Activated T-cell treated with anti-CD3 and anti-CD28 coated beads, Interleukin-2, amount 50 U/mL, for 72 hours (primary cell): ENCODE measurements around the gene PDCD2. TPM values are rescaled to one million over a fixed set of nuclear protein-coding genes. Genes with fewer than 3 reads are reported as not detected.
A peak's percentile ranks its signal among the peaks of the same experiment; 100 is the strongest.

Experiments used
- ATAC-seq, 2 donors: fragments of 150-1000 bp; cut with Tn5 transposase; replicated peaks in 1 of 2; 2 replicates each; pipeline ENCODE4 v1.10.0; 2021; ENCODE audit warnings: moderate library complexity in 2 of 2, mild to moderate bottlenecking in 1 of 2
- DNase-seq, 2 donors: peaks; one replicate each; pipeline ENCODE4 v3.0.0; 2021 to 2022; ENCODE audit warnings: mixed read lengths in 1 of 2
- H3K27ac Mint-ChIP-seq: one replicate; pipeline ENCODE4 v1.8.0; 2022; ENCODE audit warnings: mild to moderate bottlenecking, moderate library complexity, mixed read lengths
- H3K27me3 Mint-ChIP-seq: one replicate; pipeline ENCODE4 v1.8.0; 2022; ENCODE audit warnings: low read depth, mixed read lengths
- H3K36me3 Mint-ChIP-seq, 2 donors: one replicate each; pipeline ENCODE4 v1.8.0; 2022; ENCODE audit warnings: mixed read lengths in 2 of 2, mild to moderate bottlenecking in 1 of 2; ENCODE audit not compliant: insufficient read depth in 2 of 2
- H3K4me1 Mint-ChIP-seq: one replicate; pipeline ENCODE4 v1.8.0; 2022; ENCODE audit warnings: low read depth, mixed read lengths
- H3K4me3 Mint-ChIP-seq, 2 donors: one replicate each; pipeline ENCODE4 v1.8.0; 2022; ENCODE audit warnings: mild to moderate bottlenecking in 2 of 2, mixed read lengths in 2 of 2, moderate library complexity in 2 of 2
- H3K9me3 Mint-ChIP-seq, 2 donors: one replicate each; pipeline ENCODE4 v1.8.0; 2022; ENCODE audit warnings: mixed read lengths in 2 of 2
- total RNA-seq, 2 donors: library from RNA; stranded (reverse); gene quantifications; one replicate each; pipeline ENCODE4 v1.2.3, GENCODE V29; 2022

The PDCD2 gene
- total RNA-seq, 2 donors from 2014 or later, result 99.4 to 111 TPM

DNA sequence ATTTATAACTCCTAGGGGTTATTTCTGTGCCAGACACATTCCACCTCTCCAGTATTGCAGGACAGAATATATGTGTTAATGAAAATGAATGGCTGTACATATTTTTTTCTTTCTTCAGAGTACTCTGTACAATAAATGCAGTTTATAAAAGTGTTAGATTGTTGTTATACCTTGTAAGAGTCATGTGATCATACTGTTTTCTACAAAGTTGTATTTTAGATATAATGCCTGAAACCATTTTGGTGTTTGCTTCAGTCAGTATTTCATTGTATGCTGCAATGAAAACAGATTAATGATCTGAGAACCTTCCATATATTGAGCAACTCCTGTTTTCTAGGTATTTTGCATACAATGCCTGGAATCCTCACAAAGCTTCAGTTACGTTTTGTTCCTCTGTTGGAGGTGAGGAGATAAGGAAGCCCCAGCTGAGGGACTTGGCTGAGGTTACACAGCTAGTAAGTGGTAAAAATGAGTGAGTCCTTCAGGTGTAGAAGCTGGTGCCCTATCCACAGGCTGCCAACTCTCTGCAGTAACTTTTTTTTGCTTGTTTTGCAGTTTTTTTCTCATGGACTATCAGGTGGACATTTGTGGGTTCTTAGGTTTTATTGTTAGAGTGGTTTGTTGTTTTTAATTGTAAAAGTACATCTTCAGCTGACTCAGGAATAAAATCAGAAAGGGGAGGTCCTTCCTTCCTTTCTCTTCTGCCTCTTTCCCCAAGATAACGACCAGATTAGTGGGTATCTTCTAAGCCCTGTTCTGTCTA is 11.6 kb downstream of the PDCD2 start:
- Mint-ChIP-seq H3K9me3 (no peaks in the 10 kb centered on the region), H3K27ac (peak overlapping the region; percentile 60), H3K4me3 (no peak overlapping the region), H3K4me1 (no peaks in the 10 kb centered on the region), H3K27me3 (no peaks in the 10 kb centered on the region), H3K36me3 (peaks cover 0 to 14% of the 10 kb centered on the region in 2 donors)
- no peak for ATAC-seq
- DNase-seq, result no peak

DNA sequence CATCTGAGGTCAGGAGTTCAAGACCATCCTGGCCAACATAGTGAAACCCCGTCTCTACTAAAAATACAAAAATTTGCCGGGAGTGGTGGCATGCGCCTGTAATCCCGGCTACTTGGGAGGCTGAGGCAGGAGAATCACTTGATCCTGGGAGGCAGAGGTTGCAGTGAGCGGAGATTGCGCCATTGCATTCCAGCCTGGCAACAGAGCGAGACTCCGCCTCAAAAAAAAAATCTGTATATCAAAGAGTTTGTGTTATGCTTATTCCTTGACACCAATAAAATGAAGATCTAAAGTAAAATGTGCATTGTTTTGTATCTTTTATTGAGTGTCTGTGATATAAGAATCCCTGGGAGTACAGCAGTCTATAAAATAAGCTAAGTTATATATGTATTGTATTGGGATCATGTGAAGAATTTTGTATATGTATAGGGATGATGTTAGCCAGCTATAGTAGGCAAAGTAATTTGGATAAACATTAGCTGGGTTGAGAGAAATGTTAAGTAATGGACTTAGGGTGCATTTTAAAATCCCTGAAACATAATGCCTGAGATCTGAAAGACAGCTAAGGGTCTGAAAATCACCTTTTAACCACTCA is 19.4 kb downstream of the PDCD2 start:
- H3K27ac Mint-ChIP-seq, result peak overlapping the region; percentile 27
- H3K36me3 Mint-ChIP-seq, result peaks cover 8 to 19% of the 10 kb centered on the region in 2 donors
- H3K27me3 Mint-ChIP-seq, result no peaks in the 10 kb centered on the region
- no peak overlapping the region for H3K4me3 Mint-ChIP-seq
- H3K4me1 Mint-ChIP-seq, result peaks cover 9% of the 10 kb centered on the region
- DNase-seq (no peak), ATAC-seq (no peak)
- no peaks in the 10 kb centered on the region for H3K9me3 Mint-ChIP-seq

DNA sequence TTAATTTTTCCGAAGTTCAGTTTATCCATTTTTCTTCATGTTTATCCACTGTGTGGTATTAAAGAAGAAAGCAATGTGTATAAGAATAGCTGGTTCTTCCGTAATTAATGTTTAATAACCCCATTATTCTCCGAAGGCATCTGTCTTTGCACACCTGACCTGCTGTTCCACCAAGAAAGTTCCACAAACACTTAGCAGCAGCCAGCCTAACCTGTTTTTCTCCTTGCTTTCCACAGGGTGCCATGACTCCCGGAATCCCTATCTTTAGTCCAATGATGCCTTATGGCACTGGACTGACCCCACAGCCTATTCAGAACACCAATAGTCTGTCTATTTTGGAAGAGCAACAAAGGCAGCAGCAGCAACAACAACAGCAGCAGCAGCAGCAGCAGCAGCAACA is 22.9 kb downstream of the PDCD2 start:
- Mint-ChIP-seq H3K27ac (no peak overlapping the region), H3K27me3 (no peaks in the 10 kb centered on the region), H3K9me3 (no peaks in the 10 kb centered on the region), H3K36me3 (peaks cover 11 to 18% of the 10 kb centered on the region in 2 donors), H3K4me1 (peaks cover 34% of the 10 kb centered on the region), H3K4me3 (no peak overlapping the region)
- no peak for DNase-seq
- ATAC-seq, result no peak

DNA sequence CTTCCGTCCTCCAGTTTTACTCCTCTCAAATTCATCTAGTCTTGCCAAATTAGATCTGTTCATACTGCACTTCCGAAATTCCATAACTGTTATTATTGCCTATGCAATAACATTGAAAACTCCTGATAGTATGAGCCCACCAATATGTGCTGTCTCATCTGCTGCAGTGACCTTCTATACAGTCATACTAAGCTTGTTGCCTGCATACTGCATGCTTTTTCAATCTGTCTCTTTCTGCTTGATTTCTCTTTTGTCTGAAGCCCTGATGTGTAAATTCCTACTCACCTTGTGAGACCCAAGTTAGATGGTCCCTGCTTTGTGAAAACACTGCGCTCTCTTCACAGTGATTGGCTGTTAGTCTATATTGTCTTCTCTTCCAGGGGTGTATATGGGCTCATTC is 29.1 kb downstream of the PDCD2 start:
- H3K36me3 Mint-ChIP-seq, result peaks cover 3 to 20% of the 10 kb centered on the region in 2 donors
- no peaks in the 10 kb centered on the region for H3K9me3 Mint-ChIP-seq
- H3K4me1 Mint-ChIP-seq, result peaks cover 28% of the 10 kb centered on the region
- ATAC-seq, result no peak
- H3K27ac Mint-ChIP-seq, result no peak overlapping the region
- H3K27me3 Mint-ChIP-seq, result no peaks in the 10 kb centered on the region
- H3K4me3 Mint-ChIP-seq, result no peak overlapping the region
- no peak for DNase-seq

DNA sequence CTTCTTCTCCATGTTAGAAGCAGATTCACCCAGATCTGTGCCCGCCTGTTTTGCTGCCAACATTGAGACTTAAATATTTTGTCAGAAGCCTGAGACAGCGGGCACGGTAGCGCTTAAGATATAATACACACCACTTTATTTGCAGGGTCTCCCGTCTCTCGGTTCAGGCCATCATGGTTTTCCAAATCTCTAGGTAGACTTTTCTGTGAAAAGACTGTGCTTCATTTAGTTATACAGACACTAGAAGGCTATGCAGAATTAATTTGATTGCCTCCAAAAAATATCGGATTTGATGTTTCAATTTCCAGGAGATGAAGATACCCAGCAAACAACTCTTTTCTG is 29.7 kb downstream of the PDCD2 start:
- Mint-ChIP-seq H3K9me3 (no peaks in the 10 kb centered on the region), H3K36me3 (peaks cover 3 to 23% of the 10 kb centered on the region in 2 donors), H3K4me3 (no peak overlapping the region), H3K27me3 (no peaks in the 10 kb centered on the region), H3K4me1 (peaks cover 22% of the 10 kb centered on the region), H3K27ac (no peak overlapping the region)
- ATAC-seq, result no peak
- DNase-seq, result no peak

DNA sequence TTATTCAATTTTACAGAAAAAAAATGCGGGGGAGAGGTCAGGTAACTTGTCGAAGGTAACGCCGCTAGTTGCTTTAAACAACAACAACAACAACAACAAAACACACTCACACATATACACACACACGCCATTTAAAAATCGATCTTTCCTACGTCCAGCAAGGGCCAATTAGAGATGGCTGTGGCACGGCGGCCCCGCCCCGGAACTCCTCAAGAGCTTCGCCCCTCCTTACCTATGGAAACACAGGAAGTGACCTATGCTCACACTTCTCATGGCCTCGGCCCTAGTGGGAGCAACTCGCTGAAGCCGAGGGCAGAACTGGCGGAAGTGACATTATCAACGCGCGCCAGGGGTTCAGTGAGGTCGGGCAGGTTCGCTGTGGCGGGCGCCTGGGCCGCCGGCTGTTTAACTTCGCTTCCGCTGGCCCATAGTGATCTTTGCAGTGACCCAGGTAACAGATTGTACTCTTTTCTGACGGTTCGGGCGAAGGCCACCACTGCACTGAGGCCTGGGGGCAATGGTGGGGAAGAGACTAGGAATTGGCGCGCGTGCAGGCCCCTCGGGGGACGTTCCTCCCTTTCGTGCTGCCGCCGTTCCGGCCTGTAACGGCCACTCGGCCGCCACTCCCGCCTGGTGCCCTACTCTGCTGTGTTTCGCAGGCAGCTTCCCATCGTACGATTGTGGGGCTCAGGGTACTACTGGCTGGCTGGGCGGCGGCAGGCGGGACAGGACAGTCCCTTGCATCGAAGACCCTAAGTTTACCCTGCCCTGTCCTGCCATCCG is 30.2 kb downstream of the PDCD2 start, which contains the start of gene TBP:
TBP (plus strand) TSS at position 357 of the 783 bp plus-strand sequence. CDS start 2,661 bp downstream, outside the sequence.
- peaks cover 22% of the 10 kb centered on the region for H3K4me1 Mint-ChIP-seq
- no peaks in the 10 kb centered on the region for H3K27me3 Mint-ChIP-seq
- peak; percentile 96 to 97 for DNase-seq
- no peak within 1 kb of the TSS for H3K27ac Mint-ChIP-seq
- no peak within 1 kb of the TSS for H3K4me3 Mint-ChIP-seq
- no peaks in the 10 kb centered on the region for H3K9me3 Mint-ChIP-seq
- peaks cover 2 to 22% of the 10 kb centered on the region in 2 donors for H3K36me3 Mint-ChIP-seq
- peak; percentile 96 to 97 for ATAC-seq

DNA sequence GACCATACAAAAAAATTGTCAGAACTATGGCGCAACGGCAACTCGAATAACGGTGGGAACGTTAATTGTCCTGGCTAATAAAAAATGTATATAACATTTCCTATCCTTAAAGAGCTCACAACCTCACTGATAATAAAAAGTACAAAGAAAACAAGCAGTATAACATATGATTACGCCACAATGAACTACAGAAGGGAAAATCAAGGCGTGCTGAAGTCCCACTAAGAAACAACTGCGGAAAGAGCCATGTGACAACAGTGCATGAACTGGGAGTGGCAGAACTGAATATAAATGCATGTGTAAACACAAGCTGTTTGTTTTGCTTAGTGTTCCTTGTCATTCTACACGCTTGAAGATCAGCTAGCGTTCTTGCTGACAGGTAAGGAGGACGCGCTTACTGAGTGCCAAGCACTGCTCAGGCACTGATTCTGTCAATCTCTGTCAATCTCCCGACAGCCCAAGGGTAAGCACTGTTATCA is 30.9 kb downstream of the PDCD2 start:
- H3K27ac Mint-ChIP-seq, result no peak overlapping the region
- peaks cover 2 to 24% of the 10 kb centered on the region in 2 donors for H3K36me3 Mint-ChIP-seq
- no peak overlapping the region for H3K4me3 Mint-ChIP-seq
- no peaks in the 10 kb centered on the region for H3K9me3 Mint-ChIP-seq
- peak; percentile 50 to 59 for ATAC-seq
- no peak for DNase-seq
- H3K4me1 Mint-ChIP-seq, result peaks cover 22% of the 10 kb centered on the region
- H3K27me3 Mint-ChIP-seq, result no peaks in the 10 kb centered on the region

DNA sequence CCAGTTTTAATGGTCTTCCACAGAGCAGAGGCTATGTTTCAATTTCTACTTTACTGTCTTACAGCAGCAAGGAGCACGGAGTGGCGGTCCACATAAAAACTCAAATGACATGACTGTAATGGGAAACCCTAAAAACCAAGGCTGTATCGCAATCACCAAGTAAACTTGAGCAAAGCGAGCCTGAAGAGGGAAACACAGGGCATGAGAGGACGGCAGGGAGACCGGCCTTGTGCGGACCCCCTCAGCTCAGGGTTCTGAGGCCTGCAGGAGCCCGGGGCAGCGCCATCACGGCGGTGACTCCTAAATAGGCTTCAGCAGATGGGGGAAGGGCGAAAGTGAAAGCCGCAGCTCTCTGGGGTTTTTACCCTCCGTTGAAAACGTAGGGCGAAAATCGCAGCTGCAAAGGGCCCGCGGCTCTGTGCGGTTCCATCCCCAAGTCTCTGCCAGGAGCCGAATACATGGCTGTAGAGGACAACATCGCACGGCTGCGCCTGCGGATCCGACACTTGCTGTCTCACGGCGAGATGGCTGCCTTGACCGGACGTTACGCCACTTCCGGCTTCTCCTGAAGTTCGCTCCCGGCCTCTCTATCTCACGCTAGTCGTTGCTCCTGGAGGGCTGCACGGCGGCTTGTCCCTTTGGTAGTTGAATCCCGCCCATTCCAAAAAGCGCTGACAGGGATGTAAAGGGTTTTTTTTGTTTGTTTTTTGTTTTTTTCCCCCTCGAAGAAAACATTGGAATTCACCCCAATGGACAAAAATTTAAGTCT is 31.5 kb downstream of the PDCD2 start, which contains the start of gene PSMB1:
PSMB1 (minus strand) TSS at position 543 of the 769 bp plus-strand sequence; CDS start at position 478, 65 bp downstream.
- Mint-ChIP-seq H3K9me3 (no peaks in the 10 kb centered on the region), H3K27ac (no peak within 1 kb of the TSS)
- peak; percentile 61 to 66 for ATAC-seq

DNA sequence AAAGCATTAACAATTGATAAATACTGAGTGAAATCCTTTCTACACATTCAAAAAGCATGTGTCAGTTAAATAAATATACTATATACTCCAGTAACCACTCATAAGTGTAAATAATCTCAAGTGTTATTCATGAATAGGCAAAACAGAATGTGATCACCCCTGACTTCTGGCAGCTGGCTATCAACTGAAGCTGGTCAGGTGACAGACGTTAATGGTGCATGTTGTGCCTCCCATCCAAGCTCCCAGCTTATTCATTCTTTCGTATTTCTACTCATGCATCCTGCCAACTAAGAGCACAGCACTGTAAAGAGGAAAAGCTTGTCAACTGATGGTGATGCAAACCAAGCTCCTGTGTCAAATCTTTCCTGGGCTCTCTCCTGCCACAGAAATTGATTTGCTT is 39.0 kb downstream of the PDCD2 start:
- Mint-ChIP-seq H3K27ac (no peak overlapping the region), H3K9me3 (no peaks in the 10 kb centered on the region), H3K27me3 (no peaks in the 10 kb centered on the region), H3K4me1 (peaks cover 18% of the 10 kb centered on the region), H3K4me3 (no peak overlapping the region), H3K36me3 (peaks cover 6 to 31% of the 10 kb centered on the region in 2 donors)
- ATAC-seq (no peak), DNase-seq (no peak)

More for the DNA sequence above, 31.5 kb downstream of the PDCD2 start, which contains the start of gene PSMB1:
- Mint-ChIP-seq H3K27me3 (no peaks in the 10 kb centered on the region), H3K4me3 (no peak within 1 kb of the TSS), H3K36me3 (peaks cover 2 to 25% of the 10 kb centered on the region in 2 donors), H3K4me1 (peaks cover 17% of the 10 kb centered on the region)
- DNase-seq, result peak; percentile 85 to 89

DNA sequence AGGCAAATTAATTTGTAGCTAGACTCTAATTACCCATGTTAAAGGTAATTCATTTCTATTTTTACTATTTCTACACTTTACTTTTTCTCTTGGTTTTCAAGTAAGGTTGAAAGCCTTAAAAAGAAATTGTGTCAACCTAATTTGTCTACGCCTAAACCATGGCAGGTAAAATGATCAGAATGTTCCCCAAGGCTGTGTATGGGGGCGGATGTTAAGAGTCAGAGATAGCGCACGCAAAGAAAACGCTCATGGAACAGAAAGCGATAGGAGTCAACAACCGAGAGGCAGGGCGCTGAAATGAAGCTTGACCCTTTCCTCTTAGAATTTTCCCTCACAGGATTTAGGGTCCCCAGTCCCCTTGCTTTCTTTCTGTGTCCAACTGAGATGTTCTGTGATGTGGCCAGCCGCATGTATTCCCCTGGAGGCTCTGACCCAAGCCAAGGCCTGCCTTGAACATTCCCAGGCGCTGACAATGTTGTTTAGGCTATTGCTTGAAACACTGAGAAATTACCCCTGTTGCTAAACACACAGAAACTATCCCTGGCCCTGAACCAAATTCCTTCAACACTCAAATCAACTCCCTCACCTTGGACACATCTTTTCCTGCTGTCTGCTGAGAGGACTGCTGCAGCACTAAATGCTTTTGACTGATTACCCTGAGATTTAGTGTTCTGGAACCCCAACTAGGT is 42.3 kb downstream of the PDCD2 start:
- ATAC-seq, result no peak
- H3K4me1 Mint-ChIP-seq, result peaks cover 9% of the 10 kb centered on the region
- H3K27me3 Mint-ChIP-seq, result no peaks in the 10 kb centered on the region
- H3K27ac Mint-ChIP-seq, result no peak overlapping the region
- H3K36me3 Mint-ChIP-seq, result peaks cover 4 to 28% of the 10 kb centered on the region in 2 donors
- no peak overlapping the region for H3K4me3 Mint-ChIP-seq
- no peaks in the 10 kb centered on the region for H3K9me3 Mint-ChIP-seq
- no peak for DNase-seq

DNA sequence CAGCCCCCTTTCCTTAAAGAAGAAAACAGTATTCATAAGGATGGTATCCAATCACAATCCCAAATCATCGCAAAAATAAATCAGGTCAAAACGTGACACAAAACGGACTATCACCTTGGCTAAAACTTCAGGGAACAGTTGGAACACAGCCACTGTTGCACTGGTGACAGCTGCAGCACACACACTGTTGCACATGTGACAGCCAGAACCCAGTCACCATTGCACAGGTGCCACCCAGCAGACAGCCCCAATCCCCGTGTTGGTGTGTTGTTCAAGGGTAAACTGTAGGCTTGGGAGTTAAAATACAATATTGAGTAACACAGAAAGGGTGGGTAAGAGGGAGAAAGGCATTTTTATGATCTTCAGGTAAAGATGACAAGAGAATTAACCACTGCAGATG is 47.1 kb downstream of the PDCD2 start:
- Mint-ChIP-seq H3K4me3 (no peak overlapping the region), H3K4me1 (peaks cover 8% of the 10 kb centered on the region), H3K36me3 (peaks cover 7 to 33% of the 10 kb centered on the region in 2 donors), H3K27me3 (no peaks in the 10 kb centered on the region), H3K9me3 (no peaks in the 10 kb centered on the region), H3K27ac (peak overlapping the region; percentile 9)
- DNase-seq, result no peak
- ATAC-seq, result no peak

DNA sequence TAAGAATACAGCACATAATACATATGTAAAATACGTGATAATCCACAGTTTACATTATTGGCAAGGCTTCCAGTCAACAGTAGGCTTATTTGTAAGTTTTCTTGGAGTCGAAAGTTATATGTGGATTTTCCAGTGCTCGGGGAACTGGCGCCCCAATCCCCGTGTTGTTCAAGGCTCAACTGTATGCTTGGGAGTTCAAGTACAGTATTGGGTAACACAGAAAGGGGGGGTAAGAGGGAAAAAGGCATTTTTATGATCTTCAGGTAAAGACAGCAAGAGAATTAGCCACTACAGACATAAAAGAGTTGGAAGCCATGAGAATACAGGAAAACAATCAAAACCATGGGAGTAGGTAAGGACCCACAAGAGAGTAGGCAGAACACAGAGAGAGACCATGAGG is 47.8 kb downstream of the PDCD2 start:
- Mint-ChIP-seq H3K4me1 (peaks cover 5% of the 10 kb centered on the region), H3K4me3 (no peak overlapping the region), H3K27ac (peak overlapping the region; percentile 3), H3K9me3 (no peaks in the 10 kb centered on the region), H3K27me3 (no peaks in the 10 kb centered on the region), H3K36me3 (peaks cover 7 to 33% of the 10 kb centered on the region in 2 donors)
- ATAC-seq (no peak), DNase-seq (no peak)
